GM19468 (cell line): ENCODE data around the gene RAP1A.

Experiments used
- ATAC-seq: cut with Tn5 transposase; IDR thresholded peaks from one replicate; pipeline ENCODE4 v1.9.1; 2021; ENCODE audit warnings: mild to moderate bottlenecking, moderate library complexity, moderate number of reproducible peaks; ENCODE audit not compliant: unreplicated experiment; ENCODE audit errors: extremely low read depth

The RAP1A gene

DNA sequence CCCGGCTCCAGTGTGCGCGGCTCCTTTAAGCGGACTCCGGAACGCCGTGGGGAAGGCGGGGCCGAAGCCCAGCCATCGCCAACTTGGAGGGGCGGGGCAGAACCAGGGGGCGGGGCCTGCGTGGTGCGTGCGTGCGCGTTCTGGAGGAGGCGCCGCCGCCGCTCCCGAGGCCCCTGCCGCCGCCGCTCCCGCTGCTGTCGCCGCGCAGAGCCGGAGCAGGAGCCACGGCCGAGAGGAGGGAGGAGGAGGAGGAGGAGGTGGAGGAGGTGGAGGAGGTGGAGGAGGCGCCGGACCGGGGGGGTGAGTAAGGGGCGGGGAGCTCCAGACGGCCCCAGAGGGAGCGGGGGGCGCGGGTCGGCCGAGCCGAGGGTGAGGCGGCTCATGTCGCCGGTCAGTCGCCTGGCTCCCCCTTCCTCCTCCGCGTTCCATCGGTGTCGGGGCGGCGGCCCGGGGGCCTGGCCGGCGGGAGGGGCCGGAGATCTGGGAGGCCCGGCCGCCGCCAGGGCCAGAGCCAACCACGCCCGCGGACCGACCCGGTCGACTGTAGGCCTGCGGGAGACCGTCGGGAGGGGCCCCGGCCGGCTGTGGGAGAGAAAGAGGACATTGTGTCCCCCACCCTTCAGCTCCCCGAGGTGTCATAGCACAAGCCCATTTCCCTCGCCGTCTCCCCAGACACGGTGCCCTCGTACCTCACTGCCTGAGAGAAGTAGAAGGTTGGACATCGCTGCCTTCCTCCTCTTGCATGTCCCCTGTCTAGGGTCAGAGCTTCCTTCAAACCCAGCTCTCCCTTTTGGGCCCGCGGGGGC lies at the start of gene RAP1A:
RAP1A (plus strand) TSS at position 155 of the 806 bp plus-strand sequence. CDS start 71,572 bp downstream, outside the sequence.
- no peak for ATAC-seq

DNA sequence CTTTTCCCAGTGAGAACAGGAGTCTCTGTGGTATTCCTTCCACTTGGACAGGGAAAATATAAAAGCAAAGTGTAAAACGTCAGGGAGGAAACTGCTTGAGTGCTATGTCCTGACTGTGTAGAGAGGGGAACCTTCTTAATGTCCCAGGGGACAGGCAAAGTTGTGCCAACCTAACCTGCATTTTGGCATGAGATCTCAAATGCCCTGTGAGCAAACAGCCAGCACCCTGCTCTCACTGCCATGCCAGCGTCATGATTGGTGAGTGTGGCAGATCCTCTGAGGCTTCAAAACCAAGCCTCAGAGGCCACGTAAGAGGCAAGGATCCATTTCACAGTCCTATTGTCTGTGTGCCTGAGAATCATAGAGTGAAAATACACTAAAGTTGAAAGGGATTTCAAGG lies 49.7 kb upstream of the RAP1A start:
- ATAC-seq: no peak

DNA sequence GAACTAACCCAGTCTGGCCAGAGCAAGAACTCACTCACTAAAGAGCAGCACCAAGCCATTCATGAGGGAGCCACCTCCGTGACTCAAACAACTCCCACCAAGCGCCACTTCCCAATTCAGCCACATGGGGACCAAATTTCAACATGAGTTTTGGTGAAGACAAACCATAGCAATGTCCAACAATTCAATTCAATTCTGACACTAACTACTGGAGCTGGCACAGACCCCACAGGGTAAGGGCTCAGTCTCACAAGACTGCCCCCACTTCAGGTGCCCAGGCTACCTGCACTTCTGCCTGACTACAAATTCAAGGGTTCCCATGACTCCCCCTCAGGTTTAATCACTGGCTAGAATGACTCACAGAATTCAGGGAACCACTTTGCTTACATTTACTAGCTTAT lies 48.8 kb upstream of the RAP1A start:
- ATAC-seq: no peak

DNA sequence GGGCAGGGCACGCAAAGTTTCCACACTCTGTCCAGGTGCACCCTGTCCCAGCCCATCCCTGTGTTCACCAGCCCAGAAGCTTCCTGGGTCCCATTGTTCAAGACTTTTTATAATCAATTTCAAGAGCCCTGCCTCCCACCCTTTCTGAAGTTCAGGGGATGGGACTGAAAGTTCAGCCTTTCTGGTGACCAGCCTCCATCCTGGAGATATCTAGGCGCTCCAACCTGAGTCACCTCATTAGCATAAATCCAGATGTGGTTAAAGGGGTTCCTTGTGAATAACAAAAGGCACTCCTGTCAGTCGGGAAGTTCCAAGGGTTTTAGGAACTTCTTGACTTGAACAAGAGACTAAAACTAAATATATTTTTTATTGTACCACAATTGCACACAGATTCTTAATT lies 48.4 kb upstream of the RAP1A start:
- no peak for ATAC-seq

DNA sequence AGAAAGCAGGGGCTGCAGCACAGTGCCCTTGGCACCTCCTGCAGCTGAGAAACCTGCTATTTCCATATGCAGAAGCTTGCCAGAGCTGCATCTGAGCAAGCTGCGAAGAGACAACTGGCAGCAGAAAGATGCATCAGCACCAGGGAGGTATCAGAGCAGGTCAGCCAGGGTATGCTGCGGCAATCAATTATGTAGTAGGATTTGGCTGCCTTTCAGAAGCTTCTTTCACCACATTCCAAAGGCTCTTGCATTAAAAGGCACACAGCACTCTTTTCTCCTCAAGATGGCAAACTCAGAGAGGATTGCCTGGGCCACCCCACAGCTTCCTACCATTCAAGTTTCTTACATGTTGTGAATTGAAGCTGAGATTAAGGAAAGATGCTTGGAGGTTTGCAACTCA lies 47.6 kb upstream of the RAP1A start:
- ATAC-seq: no peak

DNA sequence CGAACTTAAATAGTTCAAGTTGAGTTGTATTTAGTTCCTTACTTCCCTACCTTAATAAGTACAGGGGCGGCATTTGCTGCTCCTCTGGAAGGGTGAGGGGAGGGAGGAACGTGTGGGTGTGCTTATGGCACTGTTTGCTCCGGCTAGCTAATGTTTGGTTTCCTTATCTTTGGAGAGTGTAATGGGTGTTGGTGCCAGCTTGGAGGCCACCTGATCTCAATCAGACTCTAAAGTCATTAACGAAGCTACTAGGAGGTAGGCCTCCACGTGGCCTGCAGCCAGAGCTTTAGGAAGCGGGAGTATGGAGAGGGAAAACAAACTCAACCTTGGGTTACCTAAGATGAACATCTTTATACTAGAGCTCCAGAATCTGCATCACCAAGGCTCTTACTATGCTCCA lies 43.0 kb upstream of the RAP1A start:
- ATAC-seq: no peak

DNA sequence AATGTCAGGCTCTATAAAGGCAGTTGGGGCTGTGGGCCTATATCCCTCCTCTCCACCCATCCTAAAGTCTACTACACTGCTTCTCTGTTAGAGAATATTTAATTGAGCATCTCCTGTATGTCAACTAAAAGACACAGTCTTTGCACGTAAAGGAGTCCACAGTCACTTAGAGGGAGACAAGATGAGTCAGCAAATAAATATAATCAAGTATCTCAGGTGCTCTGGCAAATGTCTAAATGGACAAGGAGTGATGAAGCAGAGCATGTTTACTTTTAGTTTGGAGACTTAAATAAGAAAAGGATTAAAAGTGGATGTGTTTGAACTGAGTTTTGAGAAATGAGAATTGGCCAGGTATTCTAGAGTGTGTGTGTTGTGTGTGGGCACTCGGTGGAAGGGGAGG lies 41.8 kb upstream of the RAP1A start:
- no peak for ATAC-seq

DNA sequence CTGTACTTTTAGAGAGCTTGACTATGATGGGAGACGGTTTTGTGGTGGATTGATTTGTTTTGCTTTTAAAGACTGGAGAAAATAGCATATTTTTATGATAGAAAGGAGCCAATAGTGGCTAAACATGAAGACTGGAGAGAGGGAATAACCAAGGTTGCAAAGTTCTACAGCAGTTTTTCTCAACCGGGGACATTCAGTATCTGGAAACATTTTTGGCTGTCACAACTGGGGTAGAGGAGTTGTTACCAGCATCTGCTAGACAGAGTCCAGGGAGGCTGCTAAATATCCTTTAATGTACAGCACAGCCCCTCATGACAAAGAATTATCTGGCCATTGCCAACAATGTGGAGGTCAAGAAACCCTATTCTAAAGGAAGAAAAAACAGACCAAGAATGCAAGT lies 38.4 kb upstream of the RAP1A start:
- ATAC-seq: no peak

DNA sequence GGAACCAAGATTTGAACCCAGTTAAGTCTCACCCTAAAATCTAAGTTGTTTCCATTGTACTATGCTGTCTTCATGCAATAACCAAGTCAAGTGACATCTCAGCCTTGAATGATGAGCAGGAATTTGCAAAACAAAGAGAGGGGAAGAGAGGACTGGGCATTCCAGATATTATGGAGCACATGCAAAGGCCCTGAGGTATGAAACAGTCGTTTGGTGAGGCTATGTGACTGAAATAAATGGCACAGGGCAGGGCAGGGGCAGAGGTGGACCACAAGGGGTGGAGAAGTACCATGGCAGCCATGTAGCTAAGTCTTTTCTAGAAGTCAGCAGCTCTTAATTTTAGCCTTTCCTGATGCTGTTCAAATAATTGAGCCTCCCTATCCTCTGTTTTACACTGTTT lies 37.6 kb upstream of the RAP1A start:
- ATAC-seq: no peak

DNA sequence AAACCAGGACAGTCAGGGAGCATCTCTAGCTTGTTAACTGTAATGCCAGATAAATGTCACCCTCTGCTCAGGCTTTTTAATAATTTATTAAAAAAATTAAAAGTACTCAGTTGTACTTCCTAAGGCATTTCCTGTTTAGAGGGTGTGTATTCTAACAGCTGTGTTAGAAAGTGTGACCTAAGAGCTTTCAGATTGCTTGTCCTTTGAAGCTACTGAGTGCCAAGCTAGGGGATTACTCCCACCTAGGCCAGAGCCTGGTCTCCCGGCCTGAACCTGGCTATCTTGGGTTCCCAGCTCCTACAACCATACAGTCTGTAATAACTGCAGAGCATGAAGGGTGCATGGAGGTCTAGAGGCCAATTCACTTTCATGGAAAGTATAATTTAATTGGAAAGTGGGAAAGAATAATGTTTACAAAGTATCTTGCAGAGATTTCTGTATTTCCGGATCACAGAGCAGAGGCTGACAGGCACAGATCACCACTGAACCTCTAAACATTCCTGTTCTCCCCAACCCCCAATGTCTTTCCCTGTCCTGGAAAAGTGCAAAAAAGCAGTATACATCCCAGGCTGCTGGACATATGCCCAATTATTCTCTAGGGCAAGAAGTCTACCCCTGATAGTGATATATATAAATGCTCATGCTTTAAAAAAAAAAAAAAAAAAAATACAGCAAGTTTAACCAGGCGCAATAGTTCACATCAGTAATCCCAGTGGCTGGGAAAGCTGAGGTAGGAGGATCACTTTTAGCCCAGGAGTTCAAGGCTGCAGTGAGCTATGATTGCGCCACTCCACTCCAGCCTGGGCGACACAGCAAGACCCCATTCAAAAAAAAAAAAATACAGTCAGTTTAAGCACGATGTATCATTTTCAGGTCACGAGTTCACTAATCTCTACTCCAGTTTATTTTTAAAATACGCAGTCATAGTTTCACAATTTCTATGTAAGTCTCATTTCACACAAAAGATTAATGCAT lies 36.7 kb upstream of the RAP1A start:
- ATAC-seq: no peak

DNA sequence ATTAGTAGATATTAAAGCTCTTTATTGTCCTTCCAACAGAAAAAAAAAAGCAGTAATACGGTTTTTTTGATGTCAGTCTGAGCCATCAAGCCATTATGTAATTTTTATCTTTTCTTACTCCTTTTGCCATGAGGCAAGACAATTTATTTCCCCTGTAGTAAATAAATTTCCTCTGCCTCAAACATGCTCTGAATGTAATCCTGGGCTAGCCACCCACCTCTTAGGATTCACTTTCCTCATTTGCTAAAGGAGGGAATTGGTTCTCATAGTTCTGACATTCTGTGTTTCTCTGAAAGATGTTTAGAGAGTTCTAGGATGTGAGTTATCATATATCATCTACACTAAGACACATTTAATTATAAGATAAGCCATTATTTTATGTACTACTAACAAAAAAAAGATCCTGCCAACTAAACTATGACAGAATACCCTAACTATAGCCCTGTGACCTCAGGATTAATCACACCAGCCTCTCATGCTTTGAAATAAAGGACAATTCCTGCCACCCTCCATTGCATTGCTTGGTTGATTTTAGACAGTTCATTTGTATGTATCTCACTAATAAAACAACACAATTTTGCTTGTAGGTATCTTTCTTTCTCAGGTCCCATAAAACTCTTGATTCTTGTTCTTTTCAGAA lies 34.0 kb upstream of the RAP1A start:
- ATAC-seq: no peak

DNA sequence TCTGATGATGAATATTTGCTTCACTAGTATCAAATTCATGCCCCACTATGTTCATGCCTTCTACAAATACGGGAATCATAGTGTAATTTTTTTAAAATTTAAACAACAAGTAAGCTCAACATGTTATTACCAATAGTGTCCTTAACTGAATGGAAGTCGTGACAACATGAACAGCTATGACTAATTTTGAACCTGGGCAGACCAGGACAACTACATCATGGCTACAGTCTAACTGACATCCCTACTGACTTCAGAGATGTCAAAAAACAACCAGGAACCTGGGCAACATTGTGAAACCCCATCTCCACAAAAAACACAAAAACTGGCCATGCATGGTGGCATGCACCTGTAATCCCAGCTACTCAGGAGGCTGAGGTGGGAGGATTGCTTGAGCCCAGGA lies 33.5 kb upstream of the RAP1A start:
- no peak for ATAC-seq

DNA sequence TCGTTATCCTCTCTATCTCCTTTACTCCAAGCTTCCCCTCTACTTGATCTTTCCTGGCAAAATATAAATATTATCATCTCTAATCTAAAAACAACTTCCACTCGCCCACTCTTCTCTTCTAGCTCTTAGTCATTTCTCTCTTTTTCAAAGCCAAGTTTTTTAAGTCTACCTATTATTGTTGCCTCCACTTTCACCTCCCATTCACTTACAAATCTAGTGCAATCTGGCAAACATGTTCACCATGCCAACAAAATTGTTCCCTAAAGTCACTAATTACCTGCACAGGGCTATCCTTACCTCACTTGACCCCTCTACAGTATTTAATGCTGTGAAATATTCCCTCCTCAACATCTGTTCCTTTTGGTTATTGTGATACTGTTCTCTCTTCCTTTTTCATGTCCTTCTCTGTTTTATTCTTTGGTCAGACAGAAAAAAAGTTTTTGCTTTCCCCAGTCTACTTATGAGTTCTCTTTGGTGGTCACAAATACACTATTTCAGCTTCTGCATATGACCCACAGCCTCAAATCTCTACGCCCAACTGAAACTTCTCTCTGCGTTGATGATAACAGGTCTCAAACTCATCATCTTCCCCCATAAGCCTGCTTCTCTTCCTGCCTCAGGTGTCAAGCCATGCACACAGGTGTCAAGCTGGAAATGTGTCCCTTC lies 31.9 kb upstream of the RAP1A start:
- no peak for ATAC-seq

DNA sequence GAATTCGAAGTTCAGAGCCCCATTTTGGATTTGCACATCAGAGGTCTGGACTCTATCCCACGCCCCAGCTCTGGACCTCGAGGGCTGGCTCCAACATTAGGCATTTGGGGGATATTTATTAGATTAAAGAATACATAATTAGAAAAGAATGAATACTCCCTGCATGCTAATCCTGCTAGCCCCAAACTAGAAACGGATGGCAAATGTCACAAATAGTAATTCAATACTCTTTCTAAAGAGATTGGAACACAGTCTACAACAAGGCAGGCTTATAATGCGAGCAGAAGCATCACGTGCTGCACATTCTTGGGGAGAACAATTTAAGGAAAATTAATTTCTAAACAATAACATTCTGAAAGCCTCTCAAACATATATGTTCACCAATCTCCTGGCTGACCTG lies 27.7 kb upstream of the RAP1A start:
- no peak for ATAC-seq

DNA sequence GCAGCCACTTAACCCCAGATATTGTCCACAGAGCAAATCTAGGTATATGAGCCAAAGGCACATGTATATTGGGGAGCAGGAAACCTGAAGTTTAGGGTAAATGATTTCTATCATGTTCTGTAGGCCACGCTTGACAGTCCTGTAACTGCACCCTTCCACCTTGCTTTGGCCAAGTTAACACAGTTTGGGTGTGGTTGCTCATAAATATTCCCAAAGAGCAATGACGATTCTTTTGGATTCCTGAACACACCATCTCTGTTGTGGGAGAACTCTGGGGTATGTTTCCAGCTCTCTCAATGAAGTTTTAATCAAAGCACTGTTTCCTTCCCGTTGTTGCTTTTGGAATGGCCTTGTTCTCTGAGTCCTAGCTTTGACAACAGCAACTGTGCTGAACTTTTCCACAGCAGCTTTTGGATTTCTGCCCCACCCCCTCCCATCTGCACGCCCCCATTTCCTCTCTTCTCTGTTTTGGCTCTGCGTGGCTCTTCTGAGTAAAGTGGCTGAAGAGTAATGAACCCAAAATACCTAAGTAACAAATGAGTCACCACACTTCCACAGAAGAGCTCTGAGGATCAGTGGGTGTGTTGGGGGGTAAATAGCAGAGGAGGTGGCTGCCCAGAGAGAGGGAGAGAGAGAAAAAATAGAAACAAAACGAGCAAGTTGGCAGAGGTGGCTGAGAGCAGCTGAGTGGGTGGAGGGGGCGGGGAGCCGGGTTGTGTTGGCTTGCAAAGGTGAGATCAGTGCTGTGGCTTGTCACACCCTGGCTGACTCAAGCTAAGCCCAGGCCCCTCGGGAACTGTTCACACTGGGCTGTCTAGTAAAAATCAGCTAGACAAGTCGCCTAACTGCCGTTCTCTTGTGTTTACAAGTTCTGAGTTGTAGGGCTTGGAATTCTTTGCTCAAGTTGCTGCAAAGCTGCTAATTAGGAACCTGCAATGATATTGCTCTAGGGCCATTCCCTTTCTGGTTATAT lies 26.9 kb upstream of the RAP1A start:
- ATAC-seq: peak; percentile 53

DNA sequence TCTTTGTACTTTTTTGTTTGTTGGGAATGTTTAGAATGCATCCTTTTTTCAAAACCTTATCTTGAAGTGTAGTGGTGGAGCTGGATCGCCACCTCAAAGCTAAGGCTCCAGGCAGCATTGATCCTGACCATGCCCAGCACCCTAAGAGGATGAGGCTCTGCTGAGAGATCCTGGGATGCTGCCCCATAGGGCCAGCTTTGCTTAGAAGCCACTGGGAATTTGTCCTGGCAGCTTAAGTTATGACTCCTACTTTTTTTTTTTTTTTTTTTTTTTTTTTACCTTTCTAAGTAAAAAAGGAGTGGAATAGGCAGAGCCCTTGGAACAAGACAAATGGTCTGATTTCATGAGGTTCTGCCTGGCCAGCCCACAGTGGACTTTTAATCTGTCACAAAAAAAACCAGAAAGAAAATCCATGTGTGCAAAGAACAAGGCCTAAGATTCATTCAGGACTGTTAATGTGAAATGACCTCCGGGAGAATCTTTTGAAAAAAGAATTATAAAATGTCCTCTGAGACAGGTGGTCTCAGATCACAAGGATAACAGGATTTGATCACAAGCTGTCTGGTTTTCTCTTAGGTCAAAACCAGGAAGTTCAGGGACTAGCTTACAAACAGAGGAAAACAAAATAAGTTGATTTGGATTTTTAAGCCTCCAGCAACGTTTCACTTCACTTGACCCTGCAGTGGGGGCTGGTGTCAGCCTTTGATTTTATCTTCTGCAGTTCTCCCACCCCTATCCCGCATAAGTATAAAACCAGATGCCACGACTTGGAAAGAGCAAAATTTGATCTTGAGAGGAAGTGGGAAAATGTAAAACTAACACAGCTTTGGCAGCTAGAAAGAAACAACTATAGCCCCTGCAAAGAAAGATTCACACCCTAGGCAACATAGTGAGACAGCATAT lies 25.9 kb upstream of the RAP1A start:
- ATAC-seq: no peak

DNA sequence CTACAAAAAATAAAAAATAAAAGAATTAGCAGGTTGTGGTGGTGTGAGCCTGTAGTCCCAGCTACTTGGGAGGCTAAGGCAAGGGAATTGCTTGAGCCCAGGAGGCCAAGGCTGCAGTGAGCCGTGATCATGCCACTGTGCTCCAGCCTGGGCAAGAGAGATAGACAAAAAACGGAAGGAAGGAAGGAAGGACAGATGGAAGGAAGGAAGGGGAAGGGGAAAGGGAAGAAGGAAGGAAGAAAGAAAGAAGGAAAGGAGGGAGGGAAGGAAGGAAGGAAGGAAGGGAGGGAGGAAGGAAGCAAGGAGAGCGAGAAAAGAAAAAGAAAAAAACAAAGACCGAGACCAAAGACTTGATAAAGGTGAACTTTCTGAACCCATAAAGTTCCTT lies 25.3 kb upstream of the RAP1A start:
- ATAC-seq: no peak

DNA sequence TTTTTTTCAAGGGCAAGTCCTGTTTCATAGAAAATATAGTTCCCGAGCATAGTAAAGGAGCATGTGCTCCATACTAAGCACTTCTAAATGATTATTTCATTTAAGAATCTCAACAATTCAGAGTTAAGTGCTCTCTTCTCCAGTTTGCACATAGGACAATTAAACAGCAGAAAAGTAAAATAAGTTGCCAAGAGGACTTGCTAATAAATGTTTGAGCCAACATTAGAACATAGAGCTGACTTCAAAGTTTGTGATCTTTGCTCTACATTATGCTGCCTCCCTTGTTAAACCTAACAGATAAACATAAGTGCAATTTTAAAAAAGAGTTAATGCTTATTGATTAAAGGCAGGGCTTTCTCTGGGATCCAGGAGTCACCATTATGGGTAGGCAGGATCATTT lies 23.8 kb upstream of the RAP1A start:
- ATAC-seq: no peak
